Measurements from ENCODE around the gene ASIC5.
"Not testable (repeated sequence)": the region's sequence is repeated elsewhere in the genome, so short reads cannot be mapped to it uniquely, and the experiment has no call there.

Gene ASIC5

GRCh38 chr4:155866177-155866576 is at the start of gene ASIC5:
ASIC5 (minus strand) TSS chr4:155866277; CDS start chr4:155866226, 51 bp downstream.
- no peak for DNase-seq (ENCODE audit: low read depth)

GRCh38 chr4:155914782-155915181 is 48.7 kb upstream of the ASIC5 start:
- no peak for DNase-seq (ENCODE audit: low read depth)

DNA sequence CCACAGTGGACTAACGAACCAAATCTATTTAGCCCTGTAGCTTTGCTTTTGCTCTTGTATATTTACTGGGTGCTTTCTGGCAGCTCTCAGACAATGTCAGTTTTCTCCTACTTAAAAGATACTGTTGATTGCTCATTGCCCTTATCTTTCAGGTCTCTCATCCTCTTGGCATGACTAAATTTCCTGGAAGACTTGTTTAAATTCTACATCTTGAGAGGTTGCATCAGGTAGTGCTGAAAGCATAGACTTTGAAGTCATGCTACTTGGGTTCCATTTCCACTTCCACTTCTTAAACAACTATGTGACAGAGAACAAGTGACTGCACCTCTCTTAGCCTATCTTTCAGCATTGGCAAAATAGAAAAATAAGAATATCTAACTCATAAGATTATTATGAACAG is 45.8 kb upstream of the ASIC5 start:
- no peak for DNase-seq (ENCODE audit: low read depth)

GRCh38 chr4:155909615-155910226 is 43.6 kb upstream of the ASIC5 start:
- DNase-seq (ENCODE audit: low read depth), result no peak

DNA sequence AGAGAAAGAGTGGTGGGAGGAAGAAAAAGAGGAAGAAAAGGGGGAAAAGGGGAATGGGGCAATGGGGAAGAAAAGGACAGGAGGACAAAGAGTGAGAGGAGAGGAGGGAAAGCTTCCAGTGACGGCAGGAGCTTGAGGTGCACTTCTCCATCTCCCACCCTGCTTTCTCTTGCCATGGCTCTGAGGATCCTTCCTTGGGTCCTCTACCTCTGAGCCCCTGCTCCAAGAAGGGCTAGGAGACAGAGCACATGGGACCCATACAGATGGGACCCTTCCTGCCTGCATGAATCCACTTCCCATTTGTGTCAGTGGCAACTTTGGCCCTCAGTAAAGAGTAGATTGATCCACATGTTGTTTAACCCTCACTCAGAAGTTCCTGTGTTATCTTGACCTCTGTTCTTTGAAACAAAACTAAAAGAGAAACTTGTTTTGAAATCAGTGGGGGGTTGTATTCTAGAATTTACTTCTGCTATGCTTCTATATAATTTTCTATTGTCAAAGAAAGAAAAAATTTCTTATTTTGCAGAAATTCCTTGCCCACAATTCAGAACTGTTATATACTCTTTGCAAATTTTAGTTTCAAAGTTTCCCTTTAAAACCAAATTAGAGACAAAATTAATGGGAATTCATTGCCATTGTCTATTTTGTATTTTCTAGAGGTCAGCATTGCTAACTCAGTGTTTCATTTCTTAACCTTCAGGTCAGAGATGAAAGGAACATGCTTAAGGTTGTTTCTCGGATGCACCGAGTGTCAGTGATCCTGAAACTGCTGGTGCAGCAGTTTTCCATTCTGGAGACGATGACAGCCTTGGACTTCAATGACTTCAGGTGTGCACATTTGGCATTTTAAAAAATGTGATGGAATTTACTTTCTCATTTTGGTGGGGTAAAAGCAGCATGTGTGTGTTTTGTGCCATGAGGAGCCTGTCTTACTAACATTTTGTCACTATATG is 42.4 kb upstream of the ASIC5 start:
- DNase-seq (ENCODE audit: low read depth), result no peak

- DNase-seq (ENCODE audit: low read depth), result no peak
These were observed 41.5 kb upstream of the ASIC5 start for GRCh38 chr4:155907556-155907955.

- peak; percentile 99 for DNase-seq (ENCODE audit: low read depth)
These were observed 40.6 kb upstream of the ASIC5 start for GRCh38 chr4:155906554-155907247.

- DNase-seq (ENCODE audit: low read depth), result no peak
These were observed 38.3 kb upstream of the ASIC5 start for GRCh38 chr4:155904331-155904730.

GRCh38 chr4:155903453-155903852 is 37.4 kb upstream of the ASIC5 start, which contains the start of gene TDO2:
TDO2 (plus strand) TSS chr4:155903696; CDS start chr4:155903759, 63 bp downstream.
- DNase-seq (ENCODE audit: low read depth), result no peak

- no peak for DNase-seq (ENCODE audit: low read depth)
These were observed 34.9 kb upstream of the ASIC5 start for GRCh38 chr4:155901013-155901412.

GRCh38 chr4:155900381-155900780 is 34.3 kb upstream of the ASIC5 start:
- no peak for DNase-seq (ENCODE audit: low read depth)

GRCh38 chr4:155899891-155900290 is 33.8 kb upstream of the ASIC5 start:
- DNase-seq (ENCODE audit: low read depth), result no peak

DNA sequence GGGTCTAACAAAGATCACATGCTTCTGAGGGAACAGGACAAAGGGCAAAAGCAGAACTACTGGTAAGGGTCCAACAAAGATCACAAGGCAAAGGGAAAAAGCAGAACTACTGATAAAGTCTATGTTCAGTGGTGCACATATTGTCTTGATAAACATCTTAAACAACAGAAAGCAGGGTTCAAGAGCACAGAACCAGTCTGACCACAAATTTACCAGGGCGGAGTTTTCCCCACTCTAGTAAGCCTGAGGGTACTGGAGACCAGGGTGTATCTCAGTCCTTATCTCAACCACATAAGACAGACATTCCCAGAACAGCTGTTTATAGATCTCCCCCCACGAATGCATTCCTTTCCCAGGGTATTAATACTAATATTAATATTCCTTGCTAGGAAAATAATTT is 32.3 kb upstream of the ASIC5 start:
- not testable (repeated sequence) for DNase-seq (ENCODE audit: low read depth)

- no peak for DNase-seq (ENCODE audit: low read depth)
These were observed 25.0 kb upstream of the ASIC5 start for GRCh38 chr4:155891058-155891457.

DNA sequence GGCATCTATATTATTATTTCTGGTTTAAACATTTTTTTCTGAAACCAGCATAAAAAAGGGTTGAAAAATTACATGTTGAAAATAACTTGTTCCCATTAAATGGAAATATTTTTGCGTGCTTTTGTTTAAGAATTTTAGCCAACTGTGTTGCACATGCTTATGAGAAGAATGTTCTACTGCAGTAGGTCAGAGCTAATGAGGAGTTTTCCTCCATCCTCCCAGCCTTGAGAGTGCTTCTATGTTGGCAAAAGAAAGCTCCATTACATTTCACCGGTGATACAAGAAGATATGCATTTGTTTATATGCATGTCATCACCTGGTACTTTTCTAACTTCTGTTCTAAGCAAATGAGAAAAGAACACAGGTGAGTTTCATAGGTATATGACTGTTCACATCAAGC is 23.9 kb upstream of the ASIC5 start:
- DNase-seq (ENCODE audit: low read depth), result no peak

- peak; percentile 60 for DNase-seq (ENCODE audit: low read depth)
These were observed 23.1 kb upstream of the ASIC5 start for GRCh38 chr4:155889031-155889793.

DNA sequence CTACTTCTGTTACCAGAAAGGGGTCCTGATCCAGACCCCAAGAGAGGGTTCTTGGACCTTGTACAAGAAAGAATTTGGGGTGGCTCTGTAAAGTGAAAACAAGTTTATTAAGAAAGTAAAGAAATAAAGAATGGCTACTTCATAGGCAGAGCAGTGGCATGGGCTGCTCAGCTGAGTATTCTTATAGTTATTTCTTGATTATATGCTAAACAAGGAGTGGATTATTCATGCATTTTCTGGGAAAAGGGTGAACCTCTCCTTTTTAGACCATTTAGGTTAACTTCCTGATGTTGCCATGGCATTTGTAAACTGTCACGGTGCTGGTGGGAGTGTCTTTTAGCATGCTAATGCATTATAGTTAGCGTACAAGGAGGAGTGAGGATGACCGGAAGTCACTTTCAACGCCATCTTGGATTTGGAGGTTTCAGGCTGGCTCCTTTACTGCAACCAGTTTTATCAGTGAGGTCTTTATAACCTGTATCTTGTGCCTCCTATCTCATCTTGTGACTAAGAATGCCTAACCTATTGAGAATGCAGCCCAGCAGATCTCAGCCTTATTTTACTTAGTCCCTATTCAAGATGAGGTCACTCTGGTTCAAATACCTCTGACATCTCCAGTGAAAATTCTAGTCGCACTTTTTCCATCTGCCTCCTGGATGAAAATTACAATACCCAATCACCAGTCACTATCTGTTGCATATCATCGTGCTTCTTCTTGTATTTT is 21.9 kb upstream of the ASIC5 start:
- no peak for DNase-seq (ENCODE audit: low read depth)

GRCh38 chr4:155887045-155887444 is 21.0 kb upstream of the ASIC5 start:
- no peak for DNase-seq (ENCODE audit: low read depth)

DNA sequence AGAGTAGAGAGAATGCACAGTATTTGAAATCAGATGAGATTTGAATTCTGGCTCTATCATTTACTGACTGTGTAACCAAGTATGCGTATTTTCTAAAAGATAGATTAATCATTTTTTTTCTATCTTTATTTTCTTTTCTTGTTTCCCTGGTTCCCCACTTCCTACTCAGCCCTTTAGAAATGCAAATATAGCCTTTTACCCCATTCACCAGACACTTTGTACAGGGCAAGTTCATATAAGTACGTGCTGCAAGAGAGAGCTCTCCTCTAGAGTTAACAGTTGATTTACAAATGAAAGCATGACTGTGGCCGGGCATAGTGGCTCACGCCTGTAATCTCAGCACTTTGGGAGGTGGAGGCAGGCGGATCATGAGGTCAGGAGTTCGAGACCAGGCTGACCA is 19.6 kb upstream of the ASIC5 start:
- no peak for DNase-seq (ENCODE audit: low read depth)

DNA sequence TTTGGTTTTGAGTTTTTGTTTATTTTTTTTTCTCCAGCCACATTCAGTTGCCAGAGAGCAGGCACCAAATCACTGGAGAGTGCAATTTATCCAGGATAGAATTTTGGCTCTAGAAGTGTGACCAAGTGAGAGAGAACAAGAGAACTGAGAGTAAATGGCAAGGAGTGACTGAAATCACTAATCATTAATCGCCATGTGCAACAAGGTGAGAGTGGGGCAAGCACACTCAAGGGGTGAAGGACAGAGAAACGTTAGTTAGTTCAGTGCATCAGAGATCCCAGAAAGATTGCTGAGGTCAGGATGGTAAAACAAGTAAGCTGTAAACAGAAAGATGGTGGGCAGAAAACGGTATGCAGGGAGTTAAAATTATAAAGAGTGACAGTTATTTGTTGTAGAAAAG is 17.8 kb upstream of the ASIC5 start:
- no peak for DNase-seq (ENCODE audit: low read depth)

GRCh38 chr4:155881555-155881954 is 15.5 kb upstream of the ASIC5 start:
- no peak for DNase-seq (ENCODE audit: low read depth)

All from fibroblast of the conjunctiva (primary cell).